ENCODE data around the gene CPZ.
"Not testable (repeated sequence)": the region's sequence is repeated elsewhere in the genome, so short reads cannot be mapped to it uniquely, and the experiment has no call there.

CPZ gene

DNA sequence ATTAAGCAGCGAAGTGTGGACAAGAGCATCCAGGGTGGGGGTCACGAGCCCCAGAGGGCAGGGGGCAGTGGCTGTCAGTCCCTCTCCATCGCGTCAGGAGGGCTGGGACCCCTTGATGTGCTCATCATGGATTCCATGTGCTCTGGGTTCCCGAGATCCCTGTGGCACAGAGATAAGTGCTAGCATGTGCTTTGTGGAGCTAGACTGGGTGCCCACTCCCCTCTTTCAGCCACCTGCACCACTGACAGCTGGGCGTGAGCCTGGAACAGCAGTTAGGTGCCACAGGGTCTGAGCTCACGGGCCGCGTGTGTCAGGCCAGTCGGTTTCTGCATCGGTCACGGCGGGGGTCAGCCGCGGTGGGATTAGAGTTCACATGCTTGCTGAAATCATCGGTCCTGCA is 24.3 kb downstream of the CPZ start:
- DNase-seq (ENCODE audit: extremely low read depth, insufficient read length) = no peak
- H3K4me3 ChIP-seq (replicated peaks; ENCODE audit: low read depth, low read length) = no peak overlapping the region
- TF ChIP-seq, protein P1, sequence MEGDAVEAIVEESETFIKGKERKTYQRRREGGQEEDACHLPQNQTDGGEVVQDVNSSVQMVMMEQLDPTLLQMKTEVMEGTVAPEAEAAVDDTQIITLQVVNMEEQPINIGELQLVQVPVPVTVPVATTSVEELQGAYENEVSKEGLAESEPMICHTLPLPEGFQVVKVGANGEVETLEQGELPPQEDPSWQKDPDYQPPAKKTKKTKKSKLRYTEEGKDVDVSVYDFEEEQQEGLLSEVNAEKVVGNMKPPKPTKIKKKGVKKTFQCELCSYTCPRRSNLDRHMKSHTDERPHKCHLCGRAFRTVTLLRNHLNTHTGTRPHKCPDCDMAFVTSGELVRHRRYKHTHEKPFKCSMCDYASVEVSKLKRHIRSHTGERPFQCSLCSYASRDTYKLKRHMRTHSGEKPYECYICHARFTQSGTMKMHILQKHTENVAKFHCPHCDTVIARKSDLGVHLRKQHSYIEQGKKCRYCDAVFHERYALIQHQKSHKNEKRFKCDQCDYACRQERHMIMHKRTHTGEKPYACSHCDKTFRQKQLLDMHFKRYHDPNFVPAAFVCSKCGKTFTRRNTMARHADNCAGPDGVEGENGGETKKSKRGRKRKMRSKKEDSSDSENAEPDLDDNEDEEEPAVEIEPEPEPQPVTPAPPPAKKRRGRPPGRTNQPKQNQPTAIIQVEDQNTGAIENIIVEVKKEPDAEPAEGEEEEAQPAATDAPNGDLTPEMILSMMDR (IDR thresholded peaks at IDR 0.05; ENCODE audit: insufficient read depth, low read length, poor library complexity, severe bottlenecking) = no peak
- no peaks in the 10 kb centered on the region; the same call in 1 of the 2 replicates for H3K27me3 ChIP-seq (replicated peaks; ENCODE audit: control insufficient read depth, insufficient read depth, low read length)
- no peaks in the 10 kb centered on the region for H3K36me3 ChIP-seq (ENCODE audit: control insufficient read depth, insufficient read depth, low read length)

DNA sequence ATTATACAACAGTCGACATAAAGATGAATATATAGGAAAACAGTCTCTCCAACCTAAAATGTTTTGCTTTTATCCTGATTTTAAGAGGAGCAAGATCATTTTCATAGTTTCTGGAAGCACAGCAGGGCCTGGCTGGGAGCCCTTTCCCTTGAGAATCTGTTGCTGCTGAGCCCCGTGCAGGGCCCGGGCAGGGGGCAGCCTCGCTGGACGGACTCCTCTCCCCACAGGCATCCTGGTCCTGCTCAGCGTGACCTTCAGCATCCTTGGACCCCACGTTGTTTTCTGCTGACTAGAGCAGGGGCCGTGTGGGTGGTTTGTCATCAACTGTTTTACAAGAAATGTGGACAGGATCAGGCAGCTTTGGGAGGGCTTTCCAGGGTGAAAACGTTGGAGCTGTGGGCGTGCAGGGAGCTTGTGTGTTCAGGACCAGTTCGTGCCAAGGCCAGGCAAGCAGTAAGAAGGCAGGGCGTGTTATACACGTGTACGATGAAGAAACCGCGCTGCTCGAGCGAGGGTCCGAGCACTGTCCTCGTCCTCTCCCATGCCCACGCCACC is 25.0 kb downstream of the CPZ start:
- H3K36me3 ChIP-seq (ENCODE audit: control insufficient read depth, insufficient read depth, low read length) = no peaks in the 10 kb centered on the region
- no peaks in the 10 kb centered on the region; the same call in 1 of the 2 replicates for H3K27me3 ChIP-seq (replicated peaks; ENCODE audit: control insufficient read depth, insufficient read depth, low read length)
- DNase-seq (ENCODE audit: extremely low read depth, insufficient read length) = no peak
- no peak overlapping the region for H3K4me3 ChIP-seq (replicated peaks; ENCODE audit: low read depth, low read length)
- TF ChIP-seq, protein P1 (IDR thresholded peaks at IDR 0.05; ENCODE audit: insufficient read depth, low read length, poor library complexity, severe bottlenecking) = no peak

DNA sequence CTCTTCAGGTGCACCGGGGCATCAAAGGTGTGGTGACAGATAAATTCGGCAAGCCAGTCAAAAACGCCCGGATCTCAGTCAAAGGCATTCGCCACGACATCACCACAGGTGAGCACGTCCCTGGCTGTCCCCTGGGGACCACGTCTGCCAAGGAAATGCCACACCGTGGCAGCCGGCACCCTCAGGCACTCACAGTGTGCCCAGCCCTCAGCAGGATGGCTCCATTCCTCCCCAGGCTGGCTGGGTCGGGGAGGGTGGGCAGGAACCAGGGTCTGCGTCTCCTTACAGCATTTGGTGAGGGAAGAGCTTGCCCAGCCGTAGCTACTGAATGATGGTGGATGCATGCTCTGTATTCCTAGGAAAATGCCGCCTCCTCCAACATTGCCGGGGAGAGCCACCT is 25.9 kb downstream of the CPZ start:
- TF ChIP-seq, protein P1 (IDR thresholded peaks at IDR 0.05; ENCODE audit: insufficient read depth, low read length, poor library complexity, severe bottlenecking) = no peak
- Histone ChIP-seq H3K27me3 (replicated peaks; ENCODE audit: control insufficient read depth, insufficient read depth, low read length) (no peaks in the 10 kb centered on the region; the same call in 1 of the 2 replicates), H3K4me3 (replicated peaks; ENCODE audit: low read depth, low read length) (no peak overlapping the region), H3K36me3 (ENCODE audit: control insufficient read depth, insufficient read depth, low read length) (no peaks in the 10 kb centered on the region)
- DNase-seq (ENCODE audit: extremely low read depth, insufficient read length) = no peak

DNA sequence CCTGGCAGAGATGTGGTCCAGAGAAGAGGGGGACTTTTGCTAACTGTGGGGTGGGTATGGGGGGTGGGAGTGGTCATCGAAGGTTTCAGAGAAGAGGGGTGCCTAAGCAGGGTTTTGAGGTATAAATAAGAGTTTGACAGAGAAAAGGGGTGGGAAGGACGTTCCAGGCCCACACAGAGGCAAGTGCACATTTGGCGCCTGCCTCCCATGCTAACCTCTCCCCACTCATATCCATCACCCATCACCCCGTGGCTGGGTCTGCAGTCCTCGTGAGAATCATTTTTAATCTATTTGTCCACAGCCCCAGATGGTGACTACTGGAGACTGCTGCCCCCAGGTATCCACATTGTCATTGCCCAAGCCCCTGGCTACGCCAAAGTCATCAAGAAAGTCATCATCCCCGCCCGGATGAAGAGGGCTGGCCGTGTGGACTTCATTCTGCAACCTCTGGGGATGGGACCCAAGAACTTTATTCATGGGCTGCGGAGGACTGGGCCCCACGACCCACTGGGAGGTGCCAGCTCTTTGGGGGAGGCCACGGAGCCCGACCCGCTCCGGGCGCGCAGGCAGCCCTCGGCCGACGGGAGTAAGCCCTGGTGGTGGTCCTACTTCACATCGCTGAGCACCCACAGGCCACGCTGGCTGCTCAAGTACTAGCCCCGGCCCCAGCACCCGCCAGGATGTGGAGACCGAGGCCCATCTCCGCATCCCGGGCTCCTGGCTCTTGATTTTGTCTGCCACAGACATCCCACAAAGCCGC is 26.6 kb downstream of the CPZ start:
- no peaks in the 10 kb centered on the region; the same call in 1 of the 2 replicates for H3K27me3 ChIP-seq (replicated peaks; ENCODE audit: control insufficient read depth, insufficient read depth, low read length)
- H3K36me3 ChIP-seq (ENCODE audit: control insufficient read depth, insufficient read depth, low read length) = no peaks in the 10 kb centered on the region
- H3K4me3 ChIP-seq (replicated peaks; ENCODE audit: low read depth, low read length) = no peak overlapping the region
- DNase-seq (ENCODE audit: extremely low read depth, insufficient read length) = no peak
- TF ChIP-seq, protein P1 (IDR thresholded peaks at IDR 0.05; ENCODE audit: insufficient read depth, low read length, poor library complexity, severe bottlenecking) = no peak

DNA sequence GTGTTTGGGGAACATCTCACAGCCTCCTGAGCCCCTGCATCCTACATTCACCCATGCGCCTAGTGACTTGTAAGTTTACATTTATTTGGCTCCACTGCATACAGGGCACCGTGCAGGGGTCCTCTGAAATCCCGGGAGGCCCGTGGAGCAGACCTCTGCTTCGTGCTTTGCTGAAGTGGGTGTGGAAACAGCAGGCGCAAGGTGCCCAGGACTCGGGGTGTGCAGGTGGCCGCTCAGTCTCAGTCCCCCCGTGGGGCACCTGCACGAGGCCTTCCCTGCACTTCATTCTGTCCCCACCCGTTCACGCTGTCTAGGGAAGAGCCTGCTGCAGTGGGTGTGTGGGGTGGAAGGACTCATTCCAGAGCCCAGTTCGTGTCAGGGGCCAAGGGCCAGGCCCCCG is 28.6 kb downstream of the CPZ start:
- not testable (repeated sequence) for DNase-seq (ENCODE audit: extremely low read depth, insufficient read length); H3K4me3 ChIP-seq (replicated peaks; ENCODE audit: low read depth, low read length); H3K27me3 ChIP-seq (replicated peaks; ENCODE audit: control insufficient read depth, insufficient read depth, low read length); H3K36me3 ChIP-seq (ENCODE audit: control insufficient read depth, insufficient read depth, low read length)

DNA sequence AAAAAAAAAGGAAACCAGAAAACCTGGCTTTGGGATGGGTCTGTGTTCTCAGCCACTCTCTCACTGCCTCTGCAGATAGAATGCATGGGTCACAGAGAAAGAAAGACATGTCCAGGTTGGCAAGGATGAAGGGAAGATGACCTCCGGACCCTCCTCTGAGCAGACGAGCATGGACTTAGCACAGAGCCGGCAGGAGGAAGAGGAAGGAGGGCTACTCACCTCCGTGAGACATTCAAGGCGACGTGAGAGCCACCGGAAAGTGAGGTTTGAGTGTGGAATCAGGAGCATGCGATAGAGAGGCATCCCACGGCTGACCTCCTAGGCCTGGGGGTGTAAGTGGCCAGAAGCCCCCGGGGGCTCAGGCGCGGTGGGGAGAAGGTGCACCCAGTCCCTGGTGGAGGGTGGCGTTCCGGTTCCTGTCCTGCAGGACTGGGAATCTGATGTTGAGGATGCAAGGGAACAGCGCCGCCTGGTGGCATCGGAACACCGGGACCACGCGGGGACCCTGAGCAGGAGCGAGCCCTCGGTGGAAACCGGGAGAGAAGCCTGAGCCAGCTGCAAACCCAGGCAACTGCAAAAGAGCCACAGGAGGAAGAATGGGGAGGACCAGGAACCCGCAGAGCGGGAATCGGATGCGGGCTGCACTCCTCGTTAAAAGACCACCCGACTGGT is 32.2 kb downstream of the CPZ start:
- not testable (repeated sequence) for H3K4me3 ChIP-seq (replicated peaks; ENCODE audit: low read depth, low read length); H3K36me3 ChIP-seq (ENCODE audit: control insufficient read depth, insufficient read depth, low read length); DNase-seq (ENCODE audit: extremely low read depth, insufficient read length); H3K27me3 ChIP-seq (replicated peaks; ENCODE audit: control insufficient read depth, insufficient read depth, low read length)

DNA sequence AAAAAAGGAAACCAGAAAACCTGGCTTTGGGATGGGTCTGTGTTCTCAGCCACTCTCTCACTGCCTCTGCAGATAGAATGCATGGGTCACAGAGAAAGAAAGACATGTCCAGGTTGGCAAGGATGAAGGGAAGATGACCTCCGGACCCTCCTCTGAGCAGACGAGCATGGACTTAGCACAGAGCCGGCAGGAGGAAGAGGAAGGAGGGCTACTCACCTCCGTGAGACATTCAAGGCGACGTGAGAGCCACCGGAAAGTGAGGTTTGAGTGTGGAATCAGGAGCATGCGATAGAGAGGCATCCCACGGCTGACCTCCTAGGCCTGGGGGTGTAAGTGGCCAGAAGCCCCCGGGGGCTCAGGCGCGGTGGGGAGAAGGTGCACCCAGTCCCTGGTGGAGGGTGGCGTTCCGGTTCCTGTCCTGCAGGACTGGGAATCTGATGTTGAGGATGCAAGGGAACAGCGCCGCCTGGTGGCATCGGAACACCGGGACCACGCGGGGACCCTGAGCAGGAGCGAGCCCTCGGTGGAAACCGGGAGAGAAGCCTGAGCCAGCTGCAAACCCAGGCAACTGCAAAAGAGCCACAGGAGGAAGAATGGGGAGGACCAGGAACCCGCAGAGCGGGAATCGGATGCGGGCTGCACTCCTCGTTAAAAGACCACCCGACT is 37.8 kb downstream of the CPZ start:
- not testable (repeated sequence) for H3K36me3 ChIP-seq (ENCODE audit: control insufficient read depth, insufficient read depth, low read length); H3K4me3 ChIP-seq (replicated peaks; ENCODE audit: low read depth, low read length); DNase-seq (ENCODE audit: extremely low read depth, insufficient read length); H3K27me3 ChIP-seq (replicated peaks; ENCODE audit: control insufficient read depth, insufficient read depth, low read length)

DNA sequence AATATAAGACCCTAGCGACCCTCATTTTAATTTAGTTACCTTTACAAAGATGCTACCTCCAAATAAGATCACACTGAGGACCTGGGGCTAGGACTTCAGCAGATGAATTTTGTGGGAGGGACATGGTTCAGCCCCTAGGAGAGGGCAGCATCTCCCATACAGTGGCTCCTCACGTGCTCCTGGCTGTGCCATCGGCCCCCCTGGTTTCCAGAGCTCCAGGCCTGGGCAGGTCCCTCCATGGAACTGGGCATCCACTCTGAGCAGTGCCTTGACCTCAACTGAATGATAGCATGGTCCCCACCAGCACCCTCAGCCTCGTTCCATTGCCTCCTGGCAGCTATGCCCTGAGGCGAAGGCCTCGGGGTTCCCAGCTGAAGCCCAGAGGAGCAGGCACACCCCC is 39.3 kb downstream of the CPZ start:
- H3K4me3 ChIP-seq (replicated peaks; ENCODE audit: low read depth, low read length); DNase-seq (ENCODE audit: extremely low read depth, insufficient read length); H3K36me3 ChIP-seq (ENCODE audit: control insufficient read depth, insufficient read depth, low read length); H3K27me3 ChIP-seq (replicated peaks; ENCODE audit: control insufficient read depth, insufficient read depth, low read length): not testable (repeated sequence)

DNA sequence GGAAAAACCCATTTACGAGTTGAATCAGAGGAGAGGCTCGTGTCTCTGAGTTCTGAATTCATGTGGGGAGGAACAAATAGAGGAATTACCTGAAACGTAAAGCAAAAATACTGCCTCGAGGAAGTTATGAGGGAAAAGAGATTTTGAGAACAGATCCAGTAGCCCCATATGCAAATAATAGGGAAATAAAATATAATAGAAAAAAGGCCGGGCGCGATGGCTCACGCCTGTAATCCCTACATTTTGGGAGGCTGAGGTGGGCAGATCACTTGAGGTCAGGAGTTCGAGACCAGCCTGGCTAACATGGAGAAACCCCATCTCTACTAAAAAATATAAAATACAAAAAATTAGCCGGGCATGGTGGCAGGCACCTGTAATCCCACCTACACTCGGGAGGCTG is 42.2 kb downstream of the CPZ start:
- H3K4me3 ChIP-seq (replicated peaks; ENCODE audit: low read depth, low read length); H3K36me3 ChIP-seq (ENCODE audit: control insufficient read depth, insufficient read depth, low read length); H3K27me3 ChIP-seq (replicated peaks; ENCODE audit: control insufficient read depth, insufficient read depth, low read length); DNase-seq (ENCODE audit: extremely low read depth, insufficient read length): not testable (repeated sequence)

Data from GM06990 (cell line).